HG02798 (cell line): ENCODE measurements around the gene FIBCD1.
"Not testable (repeated sequence)": the region's sequence is repeated elsewhere in the genome, so short reads cannot be mapped to it uniquely, and the experiment has no call there.

ENCODE experiments used
- ATAC-seq: cut with Tn5 transposase; IDR thresholded peaks from one replicate; pipeline ENCODE4 v1.9.1; 2021; ENCODE audit warnings: mild to moderate bottlenecking; ENCODE audit not compliant: unreplicated experiment, poor library complexity

Gene FIBCD1

GRCh38 chr9:130912932-130913598 lies 26.0 kb downstream of the FIBCD1 start:
- ATAC-seq, result no peak

- no peak for ATAC-seq
Measured at GRCh38 chr9:130911254-130912049, 27.6 kb downstream of the FIBCD1 start.

- not testable (repeated sequence) for ATAC-seq
Measured at GRCh38 chr9:130910670-130911069, 28.4 kb downstream of the FIBCD1 start.

- not testable (repeated sequence) for ATAC-seq
Measured at GRCh38 chr9:130910041-130910440, 29.0 kb downstream of the FIBCD1 start.

- no peak for ATAC-seq
Measured at GRCh38 chr9:130908878-130909355, 30.1 kb downstream of the FIBCD1 start.

GRCh38 chr9:130908146-130908877 lies 30.7 kb downstream of the FIBCD1 start:
- ATAC-seq, result no peak

GRCh38 chr9:130906735-130907416 lies 32.2 kb downstream of the FIBCD1 start:
- ATAC-seq, result no peak

GRCh38 chr9:130905902-130906734 lies 32.9 kb downstream of the FIBCD1 start:
- no peak for ATAC-seq

GRCh38 chr9:130905125-130905901 lies 33.7 kb downstream of the FIBCD1 start:
- no peak for ATAC-seq

- ATAC-seq, result no peak
Measured at GRCh38 chr9:130904070-130905044, 34.7 kb downstream of the FIBCD1 start.

- ATAC-seq, result no peak
Measured at GRCh38 chr9:130903194-130904069, 35.6 kb downstream of the FIBCD1 start.

GRCh38 chr9:130902204-130903185 lies 36.6 kb downstream of the FIBCD1 start:
- ATAC-seq, result no peak

GRCh38 chr9:130901498-130902203 lies 37.4 kb downstream of the FIBCD1 start:
- no peak for ATAC-seq

- ATAC-seq, result no peak
Measured at GRCh38 chr9:130900701-130901497, 38.1 kb downstream of the FIBCD1 start.
